SU-DHL-6 (cell line): ENCODE results near the gene SPTBN1.

Experiments
- H2AFZ ChIP-seq: fragments of 200-600 bp; sonication (generic); 2 replicates; pipeline ENCODE4 v1.6.1; 2014; ENCODE audit warnings: low read depth, mild to moderate bottlenecking, moderate library complexity, mixed read lengths, antibody characterized with exemption, low read length; ENCODE audit not compliant: severe bottlenecking
- H3F3A ChIP-seq: fragments of 200-600 bp; shearing (Covaris generic); 2 replicates; pipeline ENCODE4 v1.6.0; 2016; ENCODE audit warnings: antibody characterized with exemption, mild to moderate bottlenecking; ENCODE audit not compliant: insufficient read depth
- H3K27ac ChIP-seq: fragments of 200-600 bp; sonication (generic); 2 replicates; pipeline ENCODE4 v1.5.1; 2016; ENCODE audit warnings: low read depth, mild to moderate bottlenecking, low read length, moderate library complexity, mixed read lengths
- H3K27me3 ChIP-seq: fragments of 200-600 bp; sonication (generic), shearing (Covaris generic); 2 replicates; pipeline ENCODE4 v1.6.0; 2014; ENCODE audit warnings: mild to moderate bottlenecking, low read length
- H3K36me3 ChIP-seq: fragments of 200-600 bp; sonication (generic); 2 replicates; pipeline ENCODE4 v1.6.1; 2014; ENCODE audit warnings: mild to moderate bottlenecking, low read length, mixed read lengths
- H3K4me2 ChIP-seq: fragments of 300-600, 200-600 bp; shearing (Covaris generic), sonication (generic); 2 replicates; pipeline ENCODE4 v1.6.0; 2014; ENCODE audit warnings: low read length, low read depth, mild to moderate bottlenecking; ENCODE audit not compliant: poor library complexity, severe bottlenecking
- H3K4me3 ChIP-seq: fragments of 200-600 bp; sonication (generic); 2 replicates; pipeline ENCODE4 v1.5.1; 2014; ENCODE audit warnings: antibody characterized with exemption, low read length, mild to moderate bottlenecking, mixed read lengths; ENCODE audit not compliant: insufficient read depth, poor library complexity, severe bottlenecking
- H3K79me2 ChIP-seq: fragments of 200-600 bp; sonication (generic); 2 replicates; pipeline ENCODE4 v1.6.1; 2014; ENCODE audit warnings: mild to moderate bottlenecking, low read length, moderate library complexity; ENCODE audit not compliant: insufficient read depth
- H3K9ac ChIP-seq: fragments of 200-600 bp; sonication (generic); 2 replicates; pipeline ENCODE4 v1.7.0; 2014; ENCODE audit warnings: mild to moderate bottlenecking, low read length
- H3K9me2 ChIP-seq: fragments of 200-600 bp; sonication (generic); replicated peaks from 2 replicates; pipeline ENCODE4 v1.6.1; 2014; ENCODE audit warnings: low read length; ENCODE audit not compliant: insufficient read depth
- H3K9me3 ChIP-seq: fragments of 200-600 bp; sonication (generic); 2 replicates; pipeline ENCODE4 v1.6.1; 2014; ENCODE audit warnings: low read length, mixed read lengths; ENCODE audit not compliant: insufficient read depth
- H4K20me1 ChIP-seq: fragments of 200-600 bp; sonication (generic); 2 replicates; pipeline ENCODE4 v1.6.1; 2014; ENCODE audit warnings: low read depth, mild to moderate bottlenecking, antibody characterized with exemption, low read length, moderate library complexity, mixed read lengths
- CTCF ChIP-seq: fragments of 200-600 bp; sonication (generic); IDR thresholded peaks from one replicate; pipeline ENCODE4 v1.5.1; 2017; ENCODE audit warnings: antibody characterized with exemption, mild to moderate bottlenecking, low read length, moderate library complexity; ENCODE audit not compliant: insufficient read depth, poor library complexity, severe bottlenecking
- EZH2phosphoT487 ChIP-seq: fragments of 200-600 bp; sonication (generic), shearing (Covaris generic); conservative IDR thresholded peaks from 2 replicates; pipeline ENCODE4 v1.6.1; 2018; ENCODE audit warnings: mild to moderate bottlenecking, antibody characterized with exemption, low read length, moderate library complexity, mixed read lengths

The SPTBN1 gene

GRCh38 chr2:54630858-54631497 lies 174.9 kb downstream of the SPTBN1 start:
- H3K9me3 ChIP-seq, result no peaks in the 10 kb centered on the region
- no peak overlapping the region for H2AFZ ChIP-seq
- H4K20me1 ChIP-seq, result no peaks in the 10 kb centered on the region
- H3F3A ChIP-seq, result no peaks in the 10 kb centered on the region
- no peak overlapping the region for H3K27ac ChIP-seq
- TF ChIP-seq EZH2phosphoT487 (no peak), CTCF (no peak)
- H3K36me3 ChIP-seq, result no peaks in the 10 kb centered on the region
- H3K4me2 ChIP-seq, result no peak overlapping the region
- no peak overlapping the region for H3K9ac ChIP-seq
- H3K79me2 ChIP-seq, result no peaks in the 10 kb centered on the region
- no peak overlapping the region for H3K4me3 ChIP-seq
- no peaks in the 10 kb centered on the region for H3K27me3 ChIP-seq
- H3K9me2 ChIP-seq, result no peaks in the 10 kb centered on the region

GRCh38 chr2:54631755-54632154 lies 175.6 kb downstream of the SPTBN1 start:
- H4K20me1 ChIP-seq, result no peaks in the 10 kb centered on the region
- H3K27ac ChIP-seq, result no peak overlapping the region
- H3K9me2 ChIP-seq, result no peaks in the 10 kb centered on the region
- H3K4me2 ChIP-seq, result no peak overlapping the region
- no peak overlapping the region for H3K4me3 ChIP-seq
- H2AFZ ChIP-seq, result no peak overlapping the region
- no peaks in the 10 kb centered on the region for H3K79me2 ChIP-seq
- no peaks in the 10 kb centered on the region for H3K27me3 ChIP-seq
- no peaks in the 10 kb centered on the region for H3K36me3 ChIP-seq
- no peaks in the 10 kb centered on the region for H3K9me3 ChIP-seq
- TF ChIP-seq EZH2phosphoT487 (no peak), CTCF (no peak)
- no peak overlapping the region for H3K9ac ChIP-seq
- H3F3A ChIP-seq, result no peaks in the 10 kb centered on the region

GRCh38 chr2:54632733-54633692 lies 176.9 kb downstream of the SPTBN1 start:
- Histone ChIP-seq H3K9me3 (no peaks in the 10 kb centered on the region), H3K4me3 (no peak overlapping the region), H3K9me2 (no peaks in the 10 kb centered on the region), H4K20me1 (no peaks in the 10 kb centered on the region), H3K27ac (no peak overlapping the region), H3K79me2 (no peaks in the 10 kb centered on the region), H3K27me3 (no peaks in the 10 kb centered on the region), H3K36me3 (no peaks in the 10 kb centered on the region), H3K4me2 (no peak overlapping the region), H3F3A (no peaks in the 10 kb centered on the region), H2AFZ (no peak overlapping the region), H3K9ac (no peak overlapping the region)
- TF ChIP-seq EZH2phosphoT487 (no peak), CTCF (no peak)
